ENCODE data around the gene RFX3.

RFX3 gene

DNA sequence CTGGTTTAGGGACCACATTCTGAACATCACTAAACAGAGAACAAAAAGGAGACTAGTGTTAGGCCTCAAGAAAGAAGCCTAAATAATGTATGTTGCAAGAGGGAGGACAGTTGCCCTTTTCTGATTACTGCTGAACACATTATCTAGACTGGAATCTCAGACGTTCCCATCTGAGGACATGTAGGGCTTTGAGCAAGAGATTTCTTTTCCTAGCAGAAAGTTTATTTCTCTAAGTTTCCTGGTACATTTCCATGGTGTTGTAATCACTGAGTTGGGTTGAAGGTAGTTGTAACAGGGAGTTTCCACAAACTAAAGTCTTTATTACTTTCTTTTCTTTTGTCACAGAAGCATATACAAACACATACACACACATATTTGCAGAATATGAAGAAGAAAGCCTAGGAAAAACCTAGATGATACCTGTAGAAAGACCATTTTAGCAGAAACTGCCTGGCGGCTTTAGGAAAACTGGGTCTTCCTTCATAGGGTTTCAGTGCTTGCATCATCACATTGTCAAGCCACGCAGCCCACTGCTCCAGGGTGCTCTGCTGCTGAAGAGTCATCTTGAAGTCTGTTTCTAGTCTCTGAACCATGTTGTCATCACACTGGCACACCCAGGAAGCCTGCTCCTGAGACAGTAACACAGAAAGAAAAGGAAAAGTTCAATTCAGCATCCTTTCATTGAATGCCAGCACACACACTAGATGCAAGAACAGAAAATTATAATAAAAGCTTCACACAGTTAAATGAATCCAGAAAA lies 269.1 kb downstream of the RFX3 start:
- H3K36me3 ChIP-seq (replicated peaks): no peaks in the 10 kb centered on the region
- in situ Hi-C loops (cut with HindIII; ENCODE audit: low pct_ligation_motif_present, low sequenced_read_pairs): no loop called here
- H3K27ac ChIP-seq: no peak overlapping the region
- no peak overlapping the region for H3K4me3 ChIP-seq (ENCODE audit: low read depth, low read length)
- TF ChIP-seq, protein P1, sequence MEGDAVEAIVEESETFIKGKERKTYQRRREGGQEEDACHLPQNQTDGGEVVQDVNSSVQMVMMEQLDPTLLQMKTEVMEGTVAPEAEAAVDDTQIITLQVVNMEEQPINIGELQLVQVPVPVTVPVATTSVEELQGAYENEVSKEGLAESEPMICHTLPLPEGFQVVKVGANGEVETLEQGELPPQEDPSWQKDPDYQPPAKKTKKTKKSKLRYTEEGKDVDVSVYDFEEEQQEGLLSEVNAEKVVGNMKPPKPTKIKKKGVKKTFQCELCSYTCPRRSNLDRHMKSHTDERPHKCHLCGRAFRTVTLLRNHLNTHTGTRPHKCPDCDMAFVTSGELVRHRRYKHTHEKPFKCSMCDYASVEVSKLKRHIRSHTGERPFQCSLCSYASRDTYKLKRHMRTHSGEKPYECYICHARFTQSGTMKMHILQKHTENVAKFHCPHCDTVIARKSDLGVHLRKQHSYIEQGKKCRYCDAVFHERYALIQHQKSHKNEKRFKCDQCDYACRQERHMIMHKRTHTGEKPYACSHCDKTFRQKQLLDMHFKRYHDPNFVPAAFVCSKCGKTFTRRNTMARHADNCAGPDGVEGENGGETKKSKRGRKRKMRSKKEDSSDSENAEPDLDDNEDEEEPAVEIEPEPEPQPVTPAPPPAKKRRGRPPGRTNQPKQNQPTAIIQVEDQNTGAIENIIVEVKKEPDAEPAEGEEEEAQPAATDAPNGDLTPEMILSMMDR (IDR thresholded peaks at IDR 0.05; ENCODE audit: low read depth, low read length, missing control alignments): no peak
- H3K27me3 ChIP-seq (replicated peaks): no peaks in the 10 kb centered on the region
- DNase-seq: no peak

DNA sequence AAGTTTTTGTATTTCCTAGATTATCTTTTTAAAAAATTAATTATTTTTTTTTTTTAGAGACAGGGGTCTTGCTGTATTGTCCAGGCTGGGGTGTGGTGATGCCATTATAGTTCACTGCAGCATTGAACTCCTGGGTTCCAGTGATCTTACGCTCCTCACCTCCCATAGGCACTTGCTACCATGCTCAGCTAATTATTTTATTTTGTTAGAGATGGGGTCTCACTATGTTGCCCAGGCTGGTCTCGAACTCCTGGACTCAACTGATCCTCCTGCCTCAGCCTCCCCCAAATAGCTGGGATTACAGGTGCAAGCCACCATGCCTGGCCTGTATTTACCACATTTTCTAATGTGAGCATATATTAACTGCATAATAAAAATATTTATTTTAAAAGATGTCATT lies 274.5 kb downstream of the RFX3 start:
- Histone ChIP-seq H3K27me3 (replicated peaks) (no peaks in the 10 kb centered on the region), H3K27ac (no peak overlapping the region), H3K36me3 (replicated peaks) (no peaks in the 10 kb centered on the region), H3K4me3 (ENCODE audit: low read depth, low read length) (no peak overlapping the region)
- no peak for DNase-seq
- TF ChIP-seq, protein P1 (IDR thresholded peaks at IDR 0.05; ENCODE audit: low read depth, low read length, missing control alignments): no peak
- in situ Hi-C loops (cut with HindIII; ENCODE audit: low pct_ligation_motif_present, low sequenced_read_pairs): no loop called here

DNA sequence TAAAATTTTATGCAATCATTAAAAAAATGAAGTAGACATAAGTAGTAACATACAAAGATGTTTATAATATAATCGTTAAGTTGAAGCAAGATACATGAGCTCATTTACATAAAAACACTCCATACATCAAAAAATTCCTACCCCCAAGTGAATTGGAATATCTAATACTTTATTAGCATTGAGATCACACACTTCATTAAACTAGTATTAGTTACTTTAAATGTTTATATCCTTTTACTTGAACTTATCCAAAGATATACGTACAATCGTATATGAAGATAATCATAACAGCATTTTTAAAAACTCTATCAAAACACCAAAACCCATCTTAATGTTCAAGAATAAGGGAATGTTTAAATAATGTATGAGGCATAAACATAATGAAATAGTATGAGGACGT lies 275.1 kb downstream of the RFX3 start:
- no peaks in the 10 kb centered on the region for H3K36me3 ChIP-seq (replicated peaks)
- in situ Hi-C loops (cut with HindIII; ENCODE audit: low pct_ligation_motif_present, low sequenced_read_pairs): no loop called here

DNA sequence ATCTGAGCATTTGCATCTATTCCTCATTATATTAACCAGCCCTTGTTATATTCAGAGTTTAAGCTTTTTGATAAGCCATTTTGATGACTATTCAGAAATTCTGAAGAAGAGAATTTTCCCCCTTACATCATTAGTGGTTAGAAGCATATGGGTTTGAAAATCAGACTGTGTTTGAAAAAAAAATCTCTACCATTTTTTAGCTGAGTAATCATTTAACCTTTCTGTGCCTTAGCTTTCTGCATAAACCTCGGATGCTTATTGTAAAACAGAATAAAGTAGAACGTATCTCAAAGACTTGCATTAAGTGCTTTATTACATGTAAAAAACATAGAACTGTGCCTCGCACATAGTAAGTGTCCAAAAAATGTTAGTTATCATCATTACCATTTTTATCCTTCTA lies 278.6 kb downstream of the RFX3 start:
- Histone ChIP-seq H3K36me3 (replicated peaks) (no peaks in the 10 kb centered on the region), H3K4me3 (ENCODE audit: low read depth, low read length) (no peak overlapping the region), H3K27me3 (replicated peaks) (no peaks in the 10 kb centered on the region), H3K27ac (no peak overlapping the region)
- in situ Hi-C loops (cut with HindIII; ENCODE audit: low pct_ligation_motif_present, low sequenced_read_pairs): no loop called here
- TF ChIP-seq, protein P1 (IDR thresholded peaks at IDR 0.05; ENCODE audit: low read depth, low read length, missing control alignments): no peak
- DNase-seq: no peak

More for the DNA sequence above, 275.1 kb downstream of the RFX3 start:
- H3K4me3 ChIP-seq (ENCODE audit: low read depth, low read length): no peak overlapping the region
- no peak for DNase-seq
- H3K27ac ChIP-seq: no peak overlapping the region
- H3K27me3 ChIP-seq (replicated peaks): no peaks in the 10 kb centered on the region
- TF ChIP-seq, protein P1 (IDR thresholded peaks at IDR 0.05; ENCODE audit: low read depth, low read length, missing control alignments): no peak

DNA sequence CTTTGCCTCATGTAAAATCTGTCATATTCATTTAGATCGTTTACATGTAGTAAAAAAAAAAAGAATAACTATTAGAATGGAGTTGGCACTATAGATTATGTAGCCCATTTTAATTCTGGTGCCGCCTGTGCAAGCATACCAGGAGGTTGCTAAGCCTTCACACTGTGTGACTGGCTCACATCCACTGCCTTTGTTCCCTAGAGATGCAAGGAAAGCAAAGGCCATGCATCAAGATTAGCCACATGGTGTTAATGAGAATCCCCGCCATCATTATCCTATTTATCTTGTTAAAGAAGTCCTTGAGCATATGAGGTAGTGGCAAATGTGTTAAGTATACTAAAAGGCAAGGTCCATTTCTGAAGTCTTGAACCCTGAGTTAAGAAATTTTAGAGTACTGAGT lies 279.6 kb downstream of the RFX3 start:
- Histone ChIP-seq H3K4me3 (ENCODE audit: low read depth, low read length) (no peak overlapping the region), H3K27ac (no peak overlapping the region), H3K27me3 (replicated peaks) (no peaks in the 10 kb centered on the region), H3K36me3 (replicated peaks) (no peaks in the 10 kb centered on the region)
- TF ChIP-seq, protein P1 (IDR thresholded peaks at IDR 0.05; ENCODE audit: low read depth, low read length, missing control alignments): no peak
- in situ Hi-C loops (cut with HindIII; ENCODE audit: low pct_ligation_motif_present, low sequenced_read_pairs): no loop called here
- DNase-seq: no peak

All from brain microvascular endothelial cell (primary cell).